RWPE1 (cell line): ENCODE results near the gene ANO1.

Experiments used
- CTCF ChIA-PET: fragments of 350-600 bp; sonication (Branson Sonifier 250); formaldehyde crosslinking; extraction: SDS; loops from one replicate; lab custom pipeline; 2021; lab: Yijun Ruan, JAX
- POLR2A ChIA-PET: fragments of 400-600 bp; formaldehyde crosslinking; extraction: SDS; loops from one replicate; lab custom pipeline; 2020; ENCODE audit warnings: antibody characterized with exemption; ENCODE audit not compliant: low non-redundant PET; lab: Yijun Ruan, JAX
- DNase-seq: peaks from one replicate; pipeline ENCODE4 v3.0.0; 2012; ENCODE audit warnings: low spot score
- H3K27ac ChIP-seq: fragments of 450-650 bp; 2 replicates; pipeline ENCODE4 v1.5.1; 2017
- CTCF ChIP-seq: fragments of 450-650 bp; conservative IDR thresholded peaks from 2 replicates; pipeline ENCODE4 v1.5.1; 2017; ENCODE audit warnings: low read depth, mild to moderate bottlenecking

Gene ANO1

GRCh38 chr11:70182266-70182665 lies 104.1 kb downstream of the ANO1 start:
- no peak for DNase-seq
- ChIA-PET POLR2A (no interaction called here), CTCF (interaction anchor here (0.6 to 0.7 kb wide), 2 partner anchors 12 to 484 kb away, joined by 3 to 4 read pairs; no protein-coding TSS in a partner anchor)
- TF ChIP-seq CTCF: no peak
- H3K27ac ChIP-seq: no peak overlapping the region

GRCh38 chr11:70183032-70183431 lies 104.9 kb downstream of the ANO1 start:
- POLR2A ChIA-PET: no interaction called here
- no peak overlapping the region for H3K27ac ChIP-seq
- no peak for DNase-seq
- CTCF ChIA-PET: interaction anchor here (0.7 to 1.2 kb wide), 3 partner anchors 9 to 899 kb away, joined by 3 to 8 read pairs (median 4); no protein-coding TSS in a partner anchor
- no peak for TF ChIP-seq CTCF

GRCh38 chr11:70183483-70184176 lies 105.5 kb downstream of the ANO1 start:
- no peak for TF ChIP-seq CTCF
- POLR2A ChIA-PET: no interaction called here
- CTCF ChIA-PET: interaction anchor here (0.6 to 1.2 kb wide), 4 partner anchors 8 to 105 kb away, joined by 3 to 8 read pairs (median 4); no protein-coding TSS in a partner anchor
- H3K27ac ChIP-seq: no peak overlapping the region
- DNase-seq: no peak

GRCh38 chr11:70184396-70184795 lies 106.3 kb downstream of the ANO1 start:
- ChIA-PET POLR2A (no interaction called here), CTCF (interaction anchor here (0.7 to 0.8 kb wide), 2 partner anchors 62 to 268 kb away, joined by 3 to 4 read pairs; no protein-coding TSS in a partner anchor)

GRCh38 chr11:70185348-70186055 lies 107.4 kb downstream of the ANO1 start:
- ChIA-PET CTCF (no interaction called here), POLR2A (no interaction called here)
- no peak for DNase-seq
- H3K27ac ChIP-seq: no peak overlapping the region
- no peak for TF ChIP-seq CTCF

More at GRCh38 chr11:70184396-70184795, 106.3 kb downstream of the ANO1 start:
- H3K27ac ChIP-seq: no peak overlapping the region
- TF ChIP-seq CTCF: no peak
- DNase-seq: no peak

- no peak overlapping the region for H3K27ac ChIP-seq
- ChIA-PET CTCF (interaction anchor here (0.6 kb wide), 1 partner anchor 85 kb away, joined by 3 read pairs; no protein-coding TSS in a partner anchor), POLR2A (no interaction called here)
- DNase-seq: no peak
- no peak for TF ChIP-seq CTCF
Observed at GRCh38 chr11:70186420-70186819, 108.3 kb downstream of the ANO1 start.
